Activated CD4-positive, alpha-beta T cell treated with anti-CD3 and anti-CD28 coated beads for 1 hour (primary cell): ENCODE measurements around the gene SLC49A3.
A peak's percentile ranks its signal among the peaks of the same experiment; 100 is the strongest.
"Not testable (repeated sequence)": the region's sequence is repeated elsewhere in the genome, so short reads cannot be mapped to it uniquely, and the experiment has no call there.

Experiments used
- DNase-seq: peaks from one replicate; pipeline ENCODE4 v3.0.0-alpha.2; 2020

SLC49A3 gene

GRCh38 chr4:721261-722168, 32.6 kb upstream of the SLC49A3 start:
- no peak for DNase-seq

DNA sequence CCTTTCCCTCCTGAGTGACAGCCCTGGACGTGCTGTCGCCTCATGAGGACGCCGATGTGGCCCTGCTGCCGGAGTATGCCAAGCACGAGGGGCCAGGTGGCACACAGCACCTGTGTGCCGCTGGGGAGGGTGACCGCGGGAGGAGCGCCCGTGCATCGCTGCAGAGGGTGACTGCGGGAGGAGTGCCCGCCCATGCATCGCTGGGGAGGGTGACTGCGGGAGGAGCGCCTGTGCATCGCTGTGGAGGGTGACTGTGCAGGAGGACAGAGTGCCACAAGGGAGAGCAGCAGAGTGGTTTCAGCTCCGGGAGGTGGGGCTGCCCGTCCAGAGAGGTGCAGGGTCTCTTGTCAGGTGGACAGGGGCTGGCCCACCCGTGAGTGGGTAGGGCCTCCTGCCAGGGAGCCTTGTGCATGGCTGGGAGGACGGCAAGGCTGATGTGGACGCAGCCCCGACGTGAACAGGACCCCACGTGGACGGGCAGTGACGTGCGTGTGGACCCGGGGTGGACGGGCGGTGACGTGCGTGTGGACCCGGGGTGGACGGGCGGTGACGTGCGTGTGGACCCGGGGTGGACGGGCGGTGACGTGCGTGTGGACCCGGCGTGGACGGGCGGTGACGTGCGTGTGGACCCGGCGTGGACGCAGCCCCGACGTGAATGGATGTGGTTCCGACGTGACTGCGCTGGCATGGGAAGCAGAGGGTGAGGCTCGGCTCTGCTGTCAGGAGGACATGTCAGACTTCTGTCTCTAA, 31.3 kb upstream of the SLC49A3 start:
- DNase-seq: no peak

DNA sequence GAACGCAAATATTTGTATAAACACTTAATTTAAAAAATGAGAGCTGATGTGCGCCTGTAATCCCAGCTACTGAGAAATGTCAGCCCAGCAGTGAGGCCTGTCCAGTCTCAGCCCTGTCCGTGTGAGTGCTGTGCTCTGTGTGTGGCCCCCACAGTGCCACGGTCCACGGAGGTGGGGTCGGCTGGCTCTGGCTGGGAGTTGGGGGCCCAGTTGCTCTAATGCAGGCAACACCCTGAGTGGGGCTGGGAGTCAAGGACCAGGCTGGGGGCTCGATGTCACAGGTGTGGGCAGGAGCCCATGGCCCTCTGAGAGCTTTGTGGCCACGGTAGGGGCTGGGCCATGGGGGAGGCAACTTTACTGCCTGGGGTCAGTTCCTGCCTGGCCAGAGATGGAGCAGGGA, 29.5 kb upstream of the SLC49A3 start:
- no peak for DNase-seq

- no peak for DNase-seq
These were observed 28.8 kb upstream of the SLC49A3 start for GRCh38 chr4:717601-718320.

- DNase-seq: no peak
These were observed 25.1 kb upstream of the SLC49A3 start for GRCh38 chr4:714087-714486.

DNA sequence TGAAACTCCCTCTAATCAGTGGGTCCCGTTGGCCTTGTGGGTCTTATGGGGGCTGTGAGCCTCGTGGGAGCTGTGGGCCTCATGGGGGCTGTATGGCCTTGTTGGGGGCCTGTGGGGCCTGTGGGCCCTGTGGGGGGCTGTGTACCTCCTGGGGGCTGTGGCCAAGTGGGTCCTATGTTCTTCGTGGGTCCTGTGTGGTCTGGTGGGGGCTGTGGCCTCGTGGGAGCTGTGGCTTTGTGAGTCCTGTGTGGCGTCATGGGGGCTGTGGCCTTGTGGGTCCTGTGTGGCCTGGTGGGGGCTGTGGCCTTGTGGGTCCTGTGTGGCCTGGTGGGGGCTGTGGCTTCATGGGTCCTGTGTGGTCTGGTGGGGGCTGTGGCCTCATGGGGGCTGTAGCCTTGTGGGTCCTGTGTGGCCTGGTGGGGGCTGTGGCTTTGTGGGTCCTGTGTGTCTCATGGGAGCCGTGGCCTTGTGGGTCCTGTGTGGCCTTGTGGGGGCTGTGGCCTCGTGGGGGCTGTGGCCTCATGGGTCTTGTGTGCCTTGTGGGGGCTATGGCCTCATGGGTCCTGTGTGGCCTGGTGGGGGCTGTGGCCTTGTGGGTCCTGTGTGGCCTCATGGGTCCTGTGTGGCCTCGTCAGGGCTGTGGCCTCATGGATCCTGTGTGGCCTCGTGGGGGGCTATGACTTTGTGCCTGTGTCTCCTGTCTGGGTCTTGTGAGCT, 24.1 kb upstream of the SLC49A3 start:
- DNase-seq: no peak

GRCh38 chr4:712093-712492, 23.1 kb upstream of the SLC49A3 start:
- DNase-seq: no peak

- DNase-seq: no peak
These were observed 22.0 kb upstream of the SLC49A3 start for GRCh38 chr4:710916-711315.

GRCh38 chr4:710116-710515, 21.2 kb upstream of the SLC49A3 start:
- no peak for DNase-seq

GRCh38 chr4:709348-709747, 20.4 kb upstream of the SLC49A3 start:
- no peak for DNase-seq

- no peak for DNase-seq
These were observed 19.6 kb upstream of the SLC49A3 start for GRCh38 chr4:708631-708933.

DNA sequence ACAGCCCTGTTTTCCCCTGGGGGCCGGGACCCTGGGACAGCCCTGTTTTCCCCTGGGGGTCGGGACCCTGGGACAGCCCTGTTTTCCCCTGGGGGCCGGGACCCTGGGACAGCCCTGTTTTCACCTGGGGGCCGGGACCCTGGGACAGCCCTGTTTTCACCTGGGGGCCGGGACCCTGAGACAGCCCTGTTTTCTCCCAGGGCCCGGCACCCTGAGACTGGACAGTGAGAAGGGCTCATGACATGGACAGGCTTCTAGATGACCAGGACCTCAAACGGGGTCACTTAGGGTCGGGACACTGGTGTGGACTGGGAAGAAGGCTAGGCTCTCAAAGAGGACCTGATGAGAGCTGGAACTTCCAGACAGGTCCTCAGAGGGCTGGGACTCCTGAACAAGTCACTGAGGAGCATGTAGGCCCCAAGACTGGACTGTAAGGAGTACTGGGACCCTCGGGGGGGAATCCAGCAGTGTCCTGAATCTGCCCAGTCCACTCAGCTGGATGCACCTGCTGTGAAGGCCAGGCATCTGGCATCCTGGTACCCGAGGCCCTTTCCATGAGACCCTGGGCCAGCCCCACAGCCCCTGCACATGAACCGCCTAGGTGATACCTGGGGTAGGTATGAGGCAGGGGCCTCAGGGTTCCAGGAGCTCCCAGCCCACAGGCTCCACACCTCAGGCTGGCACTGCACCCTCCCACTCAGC, 19.1 kb upstream of the SLC49A3 start:
- no peak for DNase-seq

DNA sequence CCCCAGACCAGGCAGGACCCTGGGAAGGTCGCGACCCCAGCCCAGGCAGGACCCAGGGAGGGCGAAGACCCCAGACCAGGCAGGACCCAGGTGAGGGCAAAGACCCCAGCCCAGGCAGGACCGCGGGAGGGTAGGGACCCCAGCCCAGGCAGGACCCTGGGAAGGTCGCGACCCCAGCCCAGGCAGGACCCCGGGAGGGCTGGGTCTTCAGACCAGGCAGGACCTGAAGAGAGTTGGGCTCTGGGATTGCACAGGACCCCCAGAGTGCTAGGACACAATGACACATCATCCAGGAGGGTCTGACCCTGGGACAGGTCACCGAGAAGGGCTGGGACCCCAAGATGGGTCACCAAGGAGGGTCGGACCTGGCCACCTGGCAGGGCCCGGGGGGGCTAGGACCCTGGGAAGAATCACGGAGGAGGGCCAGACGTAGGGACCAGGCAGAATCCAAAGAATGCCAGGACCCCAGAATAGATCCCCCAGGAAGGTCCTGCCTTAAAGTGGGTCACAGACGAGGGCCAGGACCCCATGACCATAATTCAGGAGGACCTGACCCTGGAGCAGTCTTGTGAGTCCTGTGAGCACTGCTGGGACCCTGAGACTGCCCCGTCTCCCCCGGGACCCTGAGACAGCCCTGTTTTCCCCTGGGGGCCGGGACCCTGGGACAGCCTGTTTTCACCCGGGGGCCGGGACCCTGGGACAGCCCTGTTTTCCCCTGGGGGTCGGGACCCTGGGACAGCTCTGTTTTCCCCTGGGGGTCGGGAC, 18.1 kb upstream of the SLC49A3 start:
- DNase-seq: no peak

DNA sequence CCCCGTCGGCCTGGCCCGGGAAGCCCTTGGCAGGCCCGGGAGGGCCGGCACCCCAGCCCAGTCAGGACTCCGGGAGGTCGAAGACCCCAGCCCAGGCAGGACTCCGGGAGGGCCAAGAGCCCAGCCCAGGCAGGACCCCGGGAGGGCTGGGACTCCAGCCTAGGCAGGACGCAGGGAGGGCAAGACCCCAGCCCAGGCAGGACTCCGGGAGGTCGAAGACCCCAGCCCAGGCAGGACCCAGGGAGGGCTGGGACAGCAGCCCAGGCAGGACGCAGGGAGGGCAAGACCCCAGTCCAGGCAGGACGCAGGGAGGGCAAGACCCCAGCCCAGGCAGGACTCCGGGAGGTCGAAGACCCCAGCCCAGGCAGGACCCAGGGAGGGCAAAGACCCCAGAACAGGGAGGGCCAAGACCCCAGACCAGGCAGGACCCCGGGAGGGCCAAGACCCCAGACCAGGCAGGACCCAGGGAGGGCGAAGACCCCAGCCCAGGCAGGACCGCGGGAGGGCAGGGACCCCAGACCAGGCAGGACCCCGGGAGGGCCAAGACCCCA, 17.2 kb upstream of the SLC49A3 start:
- DNase-seq: not testable (repeated sequence)

GRCh38 chr4:705278-706082, 16.5 kb upstream of the SLC49A3 start, which contains the start of gene PCGF3:
Gene PCGF3 (plus strand): TSS chr4:705832. CDS start chr4:733681, 27,849 bp downstream.
- peak; percentile 96 for DNase-seq

DNA sequence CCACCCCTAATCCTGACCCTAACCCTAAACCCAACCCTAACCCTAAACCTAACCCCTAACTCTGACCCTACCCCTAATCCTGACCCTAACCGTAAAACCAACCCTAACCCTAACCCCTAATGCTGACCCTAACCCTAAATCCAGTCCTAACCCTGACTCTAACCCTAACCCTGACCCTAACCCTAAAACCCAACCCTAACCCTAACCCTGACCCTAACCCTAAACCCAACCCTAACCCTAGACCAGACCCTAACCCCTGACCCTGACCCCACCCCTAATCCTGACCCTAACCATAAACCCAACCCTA, 16.0 kb upstream of the SLC49A3 start:
- no peak for DNase-seq

DNA sequence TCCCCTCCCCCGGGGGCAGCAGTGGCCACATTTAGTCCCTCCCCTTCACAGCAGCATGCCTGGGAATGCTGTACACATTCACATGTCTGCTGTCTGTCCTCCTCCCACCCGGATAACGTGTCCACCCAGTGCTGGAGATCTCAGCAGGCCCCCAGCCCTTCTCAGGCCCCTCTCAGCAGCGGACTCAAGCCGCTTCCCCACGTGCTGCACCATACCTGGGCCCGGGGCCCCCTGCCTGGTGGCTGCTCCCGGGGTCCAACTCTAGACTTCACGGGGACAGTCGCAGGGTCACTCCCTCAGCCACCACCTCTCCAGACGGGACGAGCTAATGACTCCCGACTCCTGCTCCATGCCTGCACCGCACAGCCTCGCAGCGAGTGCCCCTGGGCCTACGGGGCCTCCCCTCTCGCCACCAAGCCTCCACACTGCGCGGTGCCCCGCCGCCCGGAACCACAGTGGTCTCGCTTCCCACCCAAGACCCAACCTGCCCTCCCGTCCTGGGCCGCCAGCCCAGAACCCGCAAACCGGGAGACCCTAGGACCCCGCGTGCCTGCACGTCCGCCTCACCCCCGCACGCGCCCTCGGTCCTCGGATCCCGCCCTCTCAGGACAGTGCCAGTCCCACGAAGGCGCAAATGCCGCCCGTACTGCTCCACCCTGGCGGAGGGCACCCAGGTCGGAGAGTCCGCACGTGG, 15.4 kb upstream of the SLC49A3 start:
- DNase-seq: no peak

DNA sequence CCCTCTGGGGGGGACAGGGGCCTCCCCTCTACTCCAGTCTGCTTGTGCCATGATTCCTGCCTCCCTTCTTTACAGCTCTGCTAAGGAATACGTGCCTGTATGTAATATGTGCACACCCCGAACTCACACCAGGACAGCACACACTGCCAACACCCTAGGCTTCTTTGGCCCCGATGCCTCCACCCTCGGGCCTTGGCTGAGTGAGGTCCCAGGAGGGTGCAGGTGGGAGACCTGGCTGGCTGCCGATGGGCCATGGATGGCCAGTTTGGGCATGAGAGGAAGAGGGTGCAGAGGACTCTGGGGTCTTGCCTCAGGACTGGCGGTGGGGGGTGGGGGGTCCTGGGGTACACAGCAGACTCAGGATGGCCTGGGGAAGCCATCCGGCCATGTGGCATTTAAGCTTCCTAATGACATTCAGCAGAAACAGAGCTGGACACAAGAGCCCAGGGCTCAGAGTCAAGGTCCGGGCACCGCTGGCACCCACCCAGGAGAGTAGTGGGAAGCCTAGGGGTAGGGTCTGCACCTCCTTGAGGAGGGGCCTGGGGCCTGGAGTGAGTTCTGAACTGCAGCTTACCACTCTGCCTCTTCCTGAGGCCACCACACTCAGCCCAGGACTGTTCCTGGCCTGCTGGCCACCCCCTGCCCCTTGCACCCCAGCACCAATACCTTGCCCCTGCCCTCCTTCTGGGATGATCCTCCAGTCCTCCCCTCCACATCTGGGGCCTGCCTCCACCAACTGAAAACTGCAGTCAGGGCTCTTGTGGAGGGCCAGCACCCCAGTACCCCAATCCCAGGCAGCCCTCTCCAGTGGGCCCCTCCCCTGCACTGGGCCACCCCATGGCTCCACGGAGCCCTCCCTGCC, 14.6 kb upstream of the SLC49A3 start:
- no peak for DNase-seq

- DNase-seq: no peak
These were observed 13.7 kb upstream of the SLC49A3 start for GRCh38 chr4:702618-703048.
